Measurements from ENCODE around the gene IBSP.

- no peak for TF ChIP-seq POLR2A (IDR thresholded peaks at IDR 0.05)
- TF ChIP-seq CTCF (IDR thresholded peaks at IDR 0.05 in 8 of 11, conservative IDR thresholded peaks at IDR 0.05 in 3 of 11): no peak
- no peak for TF ChIP-seq POLR2AphosphoS5 (IDR thresholded peaks at IDR 0.05)
Measured at GRCh38 chr4:87785731-87786509, 13.4 kb upstream of the IBSP start.
